ENCODE results near the gene LPAR1.

The LPAR1 gene

GRCh38 chr9:111037356-111037707, 938 bp downstream of the LPAR1 start:
- H3K27ac ChIP-seq, result no peak overlapping the region
- TF ChIP-seq ZFX (IDR thresholded peaks at IDR 0.05), result no peak
- no peak for TF ChIP-seq CTCF (conservative IDR thresholded peaks at IDR 0.05)

DNA sequence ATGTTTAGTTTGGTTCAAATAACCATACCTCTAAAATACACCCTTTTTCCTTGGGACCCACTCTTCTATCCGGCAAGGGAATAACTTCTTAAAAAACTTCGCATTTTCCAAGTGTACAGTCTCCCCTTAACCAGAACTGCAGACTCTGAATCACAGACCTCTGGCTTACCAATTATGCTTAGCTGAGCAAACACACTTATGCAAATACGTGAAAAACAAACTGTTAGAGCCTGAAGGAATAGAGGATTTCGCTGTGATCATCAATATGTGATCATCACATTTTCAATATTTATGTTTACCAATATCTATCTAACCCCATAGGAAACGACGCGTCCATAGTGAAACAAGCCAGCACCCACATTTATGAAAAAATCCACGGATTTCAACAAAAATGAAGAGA, 1.3 kb downstream of the LPAR1 start:
- no peak for TF ChIP-seq CTCF (conservative IDR thresholded peaks at IDR 0.05)
- TF ChIP-seq ZFX (IDR thresholded peaks at IDR 0.05), result no peak
- no peak overlapping the region for H3K27ac ChIP-seq

GRCh38 chr9:111036429-111036789, 1.9 kb downstream of the LPAR1 start:
- TF ChIP-seq CTCF (conservative IDR thresholded peaks at IDR 0.05), result peak; percentile 27
- TF ChIP-seq ZFX (IDR thresholded peaks at IDR 0.05), result no peak

GRCh38 chr9:111035543-111036428, 2.5 kb downstream of the LPAR1 start:
- no peak for TF ChIP-seq CTCF (conservative IDR thresholded peaks at IDR 0.05)
- TF ChIP-seq ZFX (IDR thresholded peaks at IDR 0.05), result no peak
- H3K27ac ChIP-seq, result no peak overlapping the region

More at GRCh38 chr9:111036429-111036789, 1.9 kb downstream of the LPAR1 start:
- H3K27ac ChIP-seq, result no peak overlapping the region

DNA sequence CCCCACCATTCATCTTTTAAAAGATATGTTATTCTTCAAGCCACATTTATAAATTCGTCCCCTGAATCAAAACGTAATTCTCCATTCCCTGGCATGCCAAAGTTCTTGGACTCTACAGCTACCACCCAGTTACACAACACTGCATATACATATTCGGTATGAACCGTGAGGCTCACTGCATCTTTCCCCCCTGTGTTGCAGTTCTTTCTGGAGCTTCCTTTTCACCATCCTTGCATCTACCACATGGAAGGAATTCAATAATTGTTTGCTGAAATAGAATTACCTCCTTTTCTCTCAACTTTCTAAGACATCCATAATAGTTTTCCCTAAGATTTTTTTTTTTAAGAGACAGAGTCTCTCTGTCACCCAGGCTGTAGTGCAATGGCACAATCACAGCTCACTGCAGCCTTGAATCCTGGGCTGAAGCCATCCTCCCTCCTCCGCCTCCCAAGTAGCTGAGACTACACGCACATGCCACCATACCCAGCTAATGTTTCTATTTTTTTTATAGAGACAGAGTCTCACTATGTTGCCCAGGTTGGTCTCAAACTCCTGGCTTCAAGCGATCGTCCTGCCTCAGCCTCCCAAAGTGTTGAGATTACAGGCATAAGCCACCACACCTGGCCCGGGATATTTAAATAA, 3.3 kb downstream of the LPAR1 start:
- no peak for TF ChIP-seq ZFX (IDR thresholded peaks at IDR 0.05)
- no peak for TF ChIP-seq CTCF (conservative IDR thresholded peaks at IDR 0.05)
- H3K27ac ChIP-seq, result no peak overlapping the region

GRCh38 chr9:111034170-111034897, 3.9 kb downstream of the LPAR1 start:
- no peak overlapping the region for H3K27ac ChIP-seq
- no peak for TF ChIP-seq CTCF (conservative IDR thresholded peaks at IDR 0.05)
- TF ChIP-seq ZFX (IDR thresholded peaks at IDR 0.05), result no peak

DNA sequence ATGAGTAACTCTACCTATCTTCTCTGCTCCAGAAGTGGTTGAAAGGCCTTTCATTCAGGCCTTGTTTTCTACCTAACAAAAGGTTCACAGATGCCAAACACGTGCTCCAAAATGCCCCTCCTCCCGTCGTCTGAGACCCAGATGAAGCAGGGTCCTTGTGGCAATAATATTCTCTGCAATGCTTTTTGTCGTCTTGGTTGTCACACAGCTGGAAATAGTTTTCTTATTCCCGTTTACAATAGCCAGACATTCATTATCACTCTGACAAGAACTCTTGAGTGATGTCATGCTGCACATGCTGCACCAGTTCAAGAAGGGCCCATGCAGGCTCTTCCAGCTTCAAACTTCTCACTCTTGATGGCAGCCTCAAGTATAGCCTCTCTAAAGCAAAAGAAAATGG, 7.8 kb downstream of the LPAR1 start:
- TF ChIP-seq CTCF (conservative IDR thresholded peaks at IDR 0.05) (no peak), ZFX (IDR thresholded peaks at IDR 0.05) (no peak)
- no peak overlapping the region for H3K27ac ChIP-seq
